Glomerular endothelial cell (primary cell): Measurements from ENCODE around the gene CSF3. TPM values are rescaled to one million over a fixed set of nuclear protein-coding genes. Genes with fewer than 3 reads are reported as not detected.

Experiments used
- DNase-seq: peaks from one replicate; pipeline ENCODE4 v3.0.0-alpha.2; 2011; ENCODE audit warnings: low read depth, low spot score; ENCODE audit errors: extremely low read depth
- total RNA-seq: library from RNA; depleted of rRNA; stranded (reverse); fragments of >200 nt; gene quantifications from 2 replicates; pipeline ENCODE4 v1.2.3, GENCODE V29; 2015

Gene CSF3
- total RNA-seq, result 10.5 and 23.1 TPM in 2 replicates

- DNase-seq, result no peak
Measured at GRCh38 chr17:40015005-40015997, at the start of gene CSF3. TSS of gene CSF3 (plus strand) at chr17:40015440. CDS start at chr17:40015475, 35 bp downstream.

- no peak for DNase-seq
Measured at GRCh38 chr17:39966771-39967170, 48.5 kb upstream of the CSF3 start.

- no peak for DNase-seq
Measured at GRCh38 chr17:39968761-39969160, 46.5 kb upstream of the CSF3 start.

- no peak for DNase-seq
Measured at GRCh38 chr17:39969375-39969774, 45.9 kb upstream of the CSF3 start.

- DNase-seq, result no peak
Measured at GRCh38 chr17:39970157-39970692, 45.0 kb upstream of the CSF3 start.

GRCh38 chr17:39971076-39971603 is 44.1 kb upstream of the CSF3 start:
- no peak for DNase-seq

GRCh38 chr17:39972271-39972670 is 43.0 kb upstream of the CSF3 start:
- DNase-seq, result no peak

GRCh38 chr17:39973496-39973895 is 41.7 kb upstream of the CSF3 start:
- DNase-seq, result no peak

- DNase-seq, result no peak
Measured at GRCh38 chr17:39974433-39974832, 40.8 kb upstream of the CSF3 start.

- no peak for DNase-seq
Measured at GRCh38 chr17:39975801-39976200, 39.4 kb upstream of the CSF3 start.

GRCh38 chr17:39979016-39979670 is 36.1 kb upstream of the CSF3 start:
- DNase-seq, result no peak

GRCh38 chr17:39979893-39980350 is 35.3 kb upstream of the CSF3 start:
- DNase-seq, result peak; percentile 22

GRCh38 chr17:39980351-39981206 is 34.7 kb upstream of the CSF3 start, which contains the start of gene PSMD3:
TSS of gene PSMD3 (plus strand) at chr17:39980807. CDS start at chr17:39980971, 164 bp downstream.
- peak; percentile 100 for DNase-seq

- DNase-seq, result no peak
Measured at GRCh38 chr17:39981207-39981741, 34.0 kb upstream of the CSF3 start.

GRCh38 chr17:39981766-39982375 is 33.4 kb upstream of the CSF3 start:
- no peak for DNase-seq

GRCh38 chr17:39988206-39988810 is 26.9 kb upstream of the CSF3 start:
- no peak for DNase-seq

GRCh38 chr17:39994448-39994847 is 20.8 kb upstream of the CSF3 start:
- no peak for DNase-seq

GRCh38 chr17:39995438-39995837 is 19.8 kb upstream of the CSF3 start:
- no peak for DNase-seq

- DNase-seq, result no peak
Measured at GRCh38 chr17:39996162-39996561, 19.1 kb upstream of the CSF3 start.
